K562 (cell line): Measurements from ENCODE around the gene ITGB5. TPM values are rescaled to one million over a fixed set of nuclear protein-coding genes. Genes with fewer than 3 reads are reported as not detected.

Source experiments
- ATAC-seq: fragments of 200-7000 bp; cut with Tn5 transposase; 3 replicates; pipeline ENCODE4 v1.9.1; 2020; ENCODE audit warnings: moderate library complexity
- BruUV-seq: library from RNA; stranded (reverse); fragments of 400-500 nt; replicated peaks from 2 replicates; lab custom pipeline; 2021; lab: Mats Ljungman, UMichigan
- CTCF ChIA-PET: fragments of 300-600 bp; formaldehyde crosslinking; extraction: SDS; loops from one replicate; lab custom pipeline; 2021; ENCODE audit warnings: low intra/inter-chr PET ratio; lab: Yijun Ruan, JAX
- POLR2A ChIA-PET: fragments of 300-600, 350-650 bp; sonication (Branson Sonifier 250); formaldehyde crosslinking; extraction: SDS; loops from one replicate; lab custom pipeline; 2021; ENCODE audit warnings: antibody characterized with exemption, inconsistent platforms; lab: Yijun Ruan, JAX
- DNase-seq, 4 experiments: peaks; one replicate each; pipeline versions ENCODE4 v3.0.0 to v3.0.0-alpha.2; 2011 to 2018; ENCODE audit warnings: low spot score in 3 of 4, mixed read lengths in 3 of 4; ENCODE audit errors: extremely low read depth in 1 of 4
- FAIRE-seq: peaks from 2 replicates; lab custom pipeline; 2011; peaks lifted over from hg19 to GRCh38; lab: Jason Lieb, UNC
- H2AFZ ChIP-seq: 2 replicates; pipeline ENCODE4 v1.6.0; 2011; ENCODE audit warnings: low read depth, low read length, control low read depth, inconsistent platforms
- H3K27ac ChIP-seq: fragments of 200-600 bp; 3 replicates; pipeline ENCODE4 v1.8.0; 2011; ENCODE audit warnings: low read depth, mild to moderate bottlenecking, control low read depth, inconsistent platforms, low read length, moderate library complexity, mixed read lengths; ENCODE audit errors: extremely low read depth
- H3K27me3 ChIP-seq, 2 experiments: fragments of 300-600 bp in 1 of 2; 2 replicates in 1 of 2; 3 replicates in 1 of 2; pipeline versions ENCODE4 v1.6.0 to v1.8.0; 2011; ENCODE audit warnings: inconsistent platforms in 2 of 2, low read length in 2 of 2, mild to moderate bottlenecking in 1 of 2, mixed read lengths in 1 of 2, moderate library complexity in 1 of 2; ENCODE audit not compliant: control insufficient read depth in 2 of 2, insufficient read depth in 2 of 2
- H3K36me3 ChIP-seq: fragments of 300-600 bp; 3 replicates; pipeline ENCODE4 v1.8.0; 2011; ENCODE audit warnings: mild to moderate bottlenecking, low read length, inconsistent platforms; ENCODE audit not compliant: control insufficient read depth, insufficient read depth
- H3K4me1 ChIP-seq, 2 experiments: fragments of 200-600 bp in 1 of 2; replicated peaks in 1 of 2; 2 replicates in 1 of 2; 3 replicates in 1 of 2; pipeline versions ENCODE4 v1.5.1 to v1.8.0; 2011; ENCODE audit warnings: inconsistent platforms in 2 of 2, low read length in 2 of 2, mild to moderate bottlenecking in 1 of 2, mixed read lengths in 1 of 2, moderate library complexity in 1 of 2; ENCODE audit not compliant: control insufficient read depth in 2 of 2, insufficient read depth in 2 of 2
- H3K4me2 ChIP-seq: 2 replicates; pipeline ENCODE4 v1.6.1; 2011; ENCODE audit warnings: low read length, control low read depth, inconsistent platforms, mixed read lengths; ENCODE audit not compliant: insufficient read depth
- H3K4me3 ChIP-seq: fragments of 200-600 bp; sonication (generic), shearing (Covaris generic); 2 replicates; pipeline ENCODE4 v1.5.1; 2016; ENCODE audit warnings: control low read depth, inconsistent platforms
- H3K79me2 ChIP-seq: fragments of 200-600 bp; 3 replicates; pipeline ENCODE4 v1.8.0; 2011; ENCODE audit warnings: low read length, inconsistent platforms; ENCODE audit not compliant: control insufficient read depth, insufficient read depth
- H3K9ac ChIP-seq, 2 experiments: 2 replicates each; pipeline versions ENCODE4 v1.6.0 to v1.6.1; 2011; ENCODE audit warnings: low read depth in 2 of 2, low read length in 2 of 2, control low read depth in 1 of 2, inconsistent platforms in 1 of 2, mild to moderate bottlenecking in 1 of 2, mixed read lengths in 1 of 2; ENCODE audit not compliant: insufficient read depth in 1 of 2
- H3K9me1 ChIP-seq: one replicate; pipeline ENCODE4 v1.6.0; 2011; ENCODE audit warnings: inconsistent platforms, mild to moderate bottlenecking, low read length, moderate library complexity; ENCODE audit not compliant: control insufficient read depth, insufficient read depth
- H3K9me3 ChIP-seq: replicated peaks from 2 replicates; pipeline ENCODE4 v1.5.1; 2011; ENCODE audit warnings: low read depth, low read length, inconsistent platforms; ENCODE audit not compliant: control insufficient read depth, insufficient read depth
- H4K20me1 ChIP-seq: replicated peaks from 2 replicates; pipeline ENCODE4 v1.6.1; 2011; ENCODE audit warnings: low read length, inconsistent platforms, mixed read lengths; ENCODE audit not compliant: control insufficient read depth, insufficient read depth
- CBFA2T2 ChIP-seq: fragments of 450-650 bp; conservative IDR thresholded peaks from 2 replicates; pipeline ENCODE4 v1.6.1; 2017; ENCODE audit warnings: mild to moderate bottlenecking
- CTBP1 ChIP-seq: fragments of 450-650 bp; IDR thresholded peaks from 2 replicates; pipeline ENCODE4 v1.6.1; 2016; ENCODE audit warnings: borderline replicate concordance
- HCFC1 ChIP-seq: IDR thresholded peaks from 2 replicates; pipeline ENCODE4 v1.6.1; 2012; ENCODE audit warnings: low read depth, low read length, improper control_type of control experiment
- PYGO2 ChIP-seq: fragments of 450-650 bp; IDR thresholded peaks from 2 replicates; pipeline ENCODE4 v1.6.1; 2016; ENCODE audit warnings: mild to moderate bottlenecking, missing genetic modification characterization, moderate library complexity, missing compliant biosample characterization
- SMAD1 ChIP-seq: fragments of 150-350 bp; IDR thresholded peaks from 2 replicates; pipeline ENCODE4 v1.6.1; 2014; ENCODE audit warnings: low read length, low read depth; ENCODE audit not compliant: partially characterized antibody
- TGIF2 ChIP-seq: sonication (generic); formaldehyde crosslinking; IDR thresholded peaks from 2 replicates; pipeline ENCODE4 v1.8.1; 2022; ENCODE audit warnings: mild to moderate bottlenecking, missing genetic modification reagents, moderate library complexity
- ZNF76 ChIP-seq: fragments of 250-450 bp; sonication (Bioruptor Pico); IDR thresholded peaks from 2 replicates; pipeline ENCODE4 v1.4.0; 2020; ENCODE audit warnings: mild to moderate bottlenecking, moderate library complexity, borderline replicate concordance
- WGBS: fragments of 100-300 bp; shearing (Covaris generic); methylation state at CpG from one replicate; pipeline ENCODE4 v1.1.6; 2016; ENCODE audit warnings: low coverage, mixed read lengths; ENCODE audit not compliant: insufficient coverage; ENCODE audit errors: missing lambda C conversion rate; 5-methylcytosine and 5-hydroxymethylcytosine counted together
- in situ Hi-C: fragments of 300-500 bp; cut with MboI; formaldehyde crosslinking; loops from 4 replicates; pipeline ENCODE4 v1.15.0; 2018; ENCODE audit warnings: inconsistent platforms, mixed read lengths
- intact Hi-C: fragments of 100-400 bp; cut with micrococcal nuclease; formaldehyde crosslinking; loops from 2 replicates; pipeline ENCODE4 v1.14.2; 2022
- polyA plus RNA-seq, 8 experiments: library from polyadenylated mRNA; depleted of rRNA in 4 of 8; stranded (reverse) in 5 of 8; unstranded in 3 of 8; fragments of >200 nt; fragmentation: Nextera tagmentation in 2 of 8; fragmentation: Illumina TruSeq in 1 of 8; extraction: Ambion mirVana in 2 of 8; extraction: Trizol in 1 of 8; gene quantifications; 2 replicates each; pipeline versions ENCODE4 v1.2.1 to v1.2.3, GENCODE V29; 2011 to 2014; ENCODE audit warnings: inconsistent platforms in 1 of 8, missing spikeins in 1 of 8
- total RNA-seq, 7 experiments: library from RNA; depleted of rRNA in 6 of 7; stranded (reverse); fragments of >200 nt in 6 of 7; fragmentation: Illumina TruSeq in 2 of 7; extraction: Trizol in 2 of 7; gene quantifications; 2 replicates each; pipeline versions ENCODE4 v1.2.1 to v1.2.3, GENCODE V29; 2011 to 2021; ENCODE audit warnings: low replicate concordance in 1 of 7
- TF ChIP-seq, protein P1 (sequence below): sonication (generic); IDR thresholded peaks from 2 replicates; pipeline ENCODE4 v1.6.1; 2016

The ITGB5 gene
- total and polyA plus RNA-seq, 9 of the 15 experiments (the other 6 are each of a cell fraction or from before 2014, with no cell fraction given), result 1.7 to 46.8 (median 9.9) TPM

DNA sequence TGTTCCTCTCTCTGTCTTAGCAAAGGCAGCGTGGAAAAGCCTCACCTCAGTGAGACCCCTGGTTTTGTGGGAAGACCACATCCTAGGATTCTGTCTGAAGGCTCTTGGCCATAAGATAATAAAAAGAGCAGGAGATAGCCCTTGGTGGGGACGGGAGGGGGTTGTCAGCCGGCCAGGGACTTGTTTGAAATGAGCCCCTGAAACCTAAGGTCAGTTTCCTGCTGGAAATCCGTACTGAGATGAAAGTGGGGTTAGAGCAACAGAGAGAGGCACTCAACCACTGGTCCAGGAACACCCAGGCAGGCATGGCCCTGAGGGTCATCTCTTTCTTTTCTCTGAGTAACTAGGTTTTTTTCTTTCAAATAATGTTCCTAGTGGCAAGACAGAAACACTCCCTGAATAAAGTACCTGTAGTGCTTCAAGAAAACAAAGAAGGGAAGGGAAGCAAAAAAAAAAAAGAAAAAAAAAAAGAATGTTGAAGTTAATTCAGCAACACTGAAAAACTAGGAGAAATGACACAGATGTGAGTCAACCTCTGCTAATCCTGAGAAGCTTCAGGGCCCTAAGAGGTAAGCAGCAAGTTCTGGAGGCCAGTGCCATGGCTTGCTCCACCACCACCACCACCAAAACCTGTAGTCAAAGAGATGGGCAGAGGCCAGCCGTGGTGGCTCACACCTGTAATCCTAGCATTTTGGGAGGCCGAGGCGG lies 3.2 kb downstream of the ITGB5 start (continued):
- TF ChIP-seq TGIF2 (CRISPR knock-in tag) (no peak), CBFA2T2 (no peak), HCFC1 (no peak), ZNF76 (CRISPR knock-in tag) (no peak)

DNA sequence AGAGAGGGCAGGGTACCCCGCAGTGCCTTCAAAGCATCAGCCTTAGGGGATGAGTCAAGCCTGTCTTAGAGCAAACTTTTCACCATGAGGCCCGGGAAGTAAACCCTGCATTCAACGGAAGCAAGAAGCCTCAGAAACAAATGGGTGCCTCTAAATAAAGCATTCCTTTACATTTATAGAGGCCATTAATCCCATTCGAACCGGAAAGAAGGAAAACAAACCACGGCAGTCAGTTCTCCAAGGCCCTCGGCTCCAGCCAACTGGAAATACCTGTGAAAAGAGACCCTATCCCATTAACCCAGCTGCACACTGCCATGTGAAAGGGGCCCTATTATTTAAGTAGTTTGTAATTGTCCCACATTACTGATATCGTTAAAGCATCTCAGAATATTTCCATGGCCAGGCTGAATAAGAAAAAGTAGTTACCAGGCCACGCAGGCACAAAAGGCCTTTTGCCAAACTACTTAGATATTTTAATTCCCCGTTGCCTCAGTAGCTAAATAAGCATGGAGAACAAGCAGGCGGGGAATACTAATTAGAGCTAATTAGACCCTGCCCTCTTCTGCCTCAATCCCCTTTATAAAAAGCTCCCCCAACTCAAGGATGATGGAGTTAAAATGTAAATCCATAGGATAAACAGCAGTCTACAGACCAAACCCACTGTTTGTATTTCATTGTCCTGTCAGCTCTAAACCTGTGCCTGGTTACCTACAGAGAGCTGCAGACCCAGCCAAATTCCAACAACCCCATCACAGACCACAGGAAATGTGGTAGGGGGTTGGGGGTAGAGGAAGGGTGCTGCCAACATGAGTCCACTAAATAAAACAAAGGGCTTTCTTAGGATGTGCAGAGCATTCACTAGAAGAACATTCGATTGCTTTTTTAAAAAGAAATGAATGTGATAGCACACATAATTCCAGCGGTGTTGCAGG lies 4.1 kb downstream of the ITGB5 start:
- no peak for FAIRE-seq
- Histone ChIP-seq H3K9me1 (no peaks in the 10 kb centered on the region), H3K4me2 (no peak overlapping the region; the same call in 1 of the 2 replicates), H3K27ac (no peak overlapping the region; the same call in 2 of the 3 replicates), H3K9me3 (no peaks in the 10 kb centered on the region), H3K4me1 (peaks cover 25 to 46% of the 10 kb centered on the region in 2 experiments), H3K36me3 (no peaks in the 10 kb centered on the region), H3K79me2 (peaks cover 20% of the 10 kb centered on the region), H3K9ac (no peak overlapping the region; a peak in 1 of 4 replicates), H3K4me3 (no peak overlapping the region), H2AFZ (no peak overlapping the region), H4K20me1 (no peaks in the 10 kb centered on the region), H3K27me3 (no peaks in the 10 kb centered on the region)
- DNase-seq, result no peak
- in situ Hi-C loops (no loop called here), intact Hi-C loops (loop anchor here (10.0 kb wide), 1 partner anchor 48 kb away; no protein-coding TSS in a partner anchor)
- no peak for ATAC-seq
- CTCF ChIA-PET, result no interaction called here
- WGBS, result 60% methylated on average over 13 of the region's 13 CpGs
- TF ChIP-seq, protein P1, sequence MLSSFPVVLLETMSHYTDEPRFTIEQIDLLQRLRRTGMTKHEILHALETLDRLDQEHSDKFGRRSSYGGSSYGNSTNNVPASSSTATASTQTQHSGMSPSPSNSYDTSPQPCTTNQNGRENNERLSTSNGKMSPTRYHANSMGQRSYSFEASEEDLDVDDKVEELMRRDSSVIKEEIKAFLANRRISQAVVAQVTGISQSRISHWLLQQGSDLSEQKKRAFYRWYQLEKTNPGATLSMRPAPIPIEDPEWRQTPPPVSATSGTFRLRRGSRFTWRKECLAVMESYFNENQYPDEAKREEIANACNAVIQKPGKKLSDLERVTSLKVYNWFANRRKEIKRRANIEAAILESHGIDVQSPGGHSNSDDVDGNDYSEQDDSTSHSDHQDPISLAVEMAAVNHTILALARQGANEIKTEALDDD, result no peak
- no peak for TF ChIP-seq PYGO2
- no peak for TF ChIP-seq SMAD1
- TF ChIP-seq CTBP1, result no peak
- POLR2A ChIA-PET, result interaction anchor here (0.6 kb wide), 1 partner anchor 15 kb away, joined by 3 read pairs; no protein-coding TSS in a partner anchor
- BruUV-seq, result no TSS peak
